ENCODE data around the gene SH2D7.

The SH2D7 gene

DNA sequence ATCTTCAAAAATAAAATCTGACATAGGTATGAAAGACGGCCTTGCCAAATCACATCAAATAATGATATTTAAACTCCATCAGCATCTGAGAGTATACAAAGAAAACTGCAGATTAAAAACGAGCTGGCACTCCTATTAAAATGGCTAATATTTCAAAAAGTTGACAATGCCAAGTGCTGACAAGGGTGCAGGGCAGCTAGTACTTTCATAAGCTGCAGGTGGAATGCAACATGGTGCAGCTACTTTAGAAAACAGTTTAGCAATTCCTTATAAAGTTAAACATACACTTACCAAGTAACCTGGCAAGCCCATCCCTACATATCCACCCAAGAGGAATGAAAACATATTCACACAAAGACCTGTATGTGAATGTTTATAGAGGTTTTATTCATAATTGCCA lies 37.8 kb upstream of the SH2D7 start:
- Histone ChIP-seq H3K36me3 (ENCODE audit: insufficient read depth, low read length) (no peaks in the 10 kb centered on the region), H2AFZ (ENCODE audit: low read depth, low read length) (no peak overlapping the region), H3K9me3 (ENCODE audit: low read length) (no peaks in the 10 kb centered on the region), H3K4me1 (ENCODE audit: insufficient read depth, low read length) (peaks cover 16% of the 10 kb centered on the region), H3K4me3 (ENCODE audit: low read length) (no peak overlapping the region), H3K27me3 (ENCODE audit: insufficient read depth, low read length) (no peaks in the 10 kb centered on the region)

DNA sequence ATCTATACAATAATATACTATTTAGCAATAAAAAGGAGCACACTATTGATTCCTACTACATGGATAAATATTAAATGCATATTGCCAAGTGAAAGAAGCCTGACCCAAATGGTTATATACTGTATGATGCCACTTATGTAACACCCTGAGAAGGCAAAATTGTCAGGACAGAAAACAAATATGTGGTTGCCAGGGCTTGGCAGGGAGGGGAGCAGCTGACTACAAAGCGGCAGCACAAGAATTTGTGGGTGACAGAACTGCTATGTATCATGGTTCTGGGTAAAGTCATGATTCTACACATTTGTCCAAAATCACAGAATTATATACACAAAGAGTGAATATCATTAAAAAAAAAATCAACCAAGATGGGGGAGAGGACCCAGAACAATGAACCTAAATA lies 37.4 kb upstream of the SH2D7 start:
- H3K4me3 ChIP-seq (ENCODE audit: low read length) = no peak overlapping the region
- H2AFZ ChIP-seq (ENCODE audit: low read depth, low read length) = no peak overlapping the region
- no peaks in the 10 kb centered on the region for H3K36me3 ChIP-seq (ENCODE audit: insufficient read depth, low read length)
- H3K4me1 ChIP-seq (ENCODE audit: insufficient read depth, low read length) = peaks cover 14% of the 10 kb centered on the region
- H3K27me3 ChIP-seq (ENCODE audit: insufficient read depth, low read length) = no peaks in the 10 kb centered on the region
- H3K9me3 ChIP-seq (ENCODE audit: low read length) = no peaks in the 10 kb centered on the region

- Histone ChIP-seq H2AFZ (ENCODE audit: low read depth, low read length) (no peak overlapping the region), H3K4me3 (ENCODE audit: low read length) (no peak overlapping the region), H3K27me3 (ENCODE audit: insufficient read depth, low read length) (no peaks in the 10 kb centered on the region), H3K36me3 (ENCODE audit: insufficient read depth, low read length) (no peaks in the 10 kb centered on the region), H3K9me3 (ENCODE audit: low read length) (no peaks in the 10 kb centered on the region), H3K4me1 (ENCODE audit: insufficient read depth, low read length) (peaks cover 2% of the 10 kb centered on the region)
Observed at GRCh38 chr15:78055919-78056713, 36.2 kb upstream of the SH2D7 start.

DNA sequence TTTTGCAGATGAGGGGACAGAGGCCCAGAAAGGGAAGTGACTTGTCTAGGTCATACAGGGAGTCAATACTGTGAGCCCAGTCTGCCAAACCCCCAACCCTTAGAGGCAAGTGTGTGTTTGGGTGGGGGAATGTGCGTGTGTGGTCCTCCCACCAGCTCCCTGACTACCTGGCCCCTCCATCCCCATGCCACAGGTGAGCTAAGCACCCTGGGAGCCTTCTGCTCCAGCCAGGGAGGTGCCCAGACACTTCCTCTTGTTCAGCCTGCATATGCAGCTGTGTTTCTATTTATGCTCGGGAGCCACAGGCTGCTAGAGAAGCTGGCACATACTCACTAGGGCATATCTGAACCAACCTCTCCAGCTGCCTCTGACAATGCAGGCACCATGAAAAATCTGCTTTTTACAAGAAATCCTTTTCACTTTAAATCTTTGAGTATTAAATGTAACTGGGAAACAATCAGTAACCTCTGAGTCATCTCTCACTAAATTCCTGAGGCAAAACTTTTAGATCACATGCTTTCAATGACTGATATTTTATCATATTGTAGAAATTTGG lies 35.6 kb upstream of the SH2D7 start:
- H2AFZ ChIP-seq (ENCODE audit: low read depth, low read length) = no peak overlapping the region
- no peaks in the 10 kb centered on the region for H3K9me3 ChIP-seq (ENCODE audit: low read length)
- H3K27me3 ChIP-seq (ENCODE audit: insufficient read depth, low read length) = no peaks in the 10 kb centered on the region
- no peak overlapping the region for H3K4me3 ChIP-seq (ENCODE audit: low read length)
- no peaks in the 10 kb centered on the region for H3K36me3 ChIP-seq (ENCODE audit: insufficient read depth, low read length)
- H3K4me1 ChIP-seq (ENCODE audit: insufficient read depth, low read length) = peaks cover 2% of the 10 kb centered on the region

GRCh38 chr15:78057803-78058202 lies 34.6 kb upstream of the SH2D7 start:
- Histone ChIP-seq H2AFZ (ENCODE audit: low read depth, low read length) (no peak overlapping the region), H3K9me3 (ENCODE audit: low read length) (no peaks in the 10 kb centered on the region), H3K27me3 (ENCODE audit: insufficient read depth, low read length) (no peaks in the 10 kb centered on the region), H3K36me3 (ENCODE audit: insufficient read depth, low read length) (no peaks in the 10 kb centered on the region), H3K4me1 (ENCODE audit: insufficient read depth, low read length) (peaks cover 8% of the 10 kb centered on the region), H3K4me3 (ENCODE audit: low read length) (no peak overlapping the region)

GRCh38 chr15:78058401-78058935 lies 33.9 kb upstream of the SH2D7 start:
- no peak overlapping the region for H3K4me3 ChIP-seq (ENCODE audit: low read length)
- no peak overlapping the region for H2AFZ ChIP-seq (ENCODE audit: low read depth, low read length)
- H3K4me1 ChIP-seq (ENCODE audit: insufficient read depth, low read length) = peaks cover 8% of the 10 kb centered on the region
- no peaks in the 10 kb centered on the region for H3K36me3 ChIP-seq (ENCODE audit: insufficient read depth, low read length)
- H3K27me3 ChIP-seq (ENCODE audit: insufficient read depth, low read length) = no peaks in the 10 kb centered on the region
- H3K9me3 ChIP-seq (ENCODE audit: low read length) = no peaks in the 10 kb centered on the region

GRCh38 chr15:78059110-78059839 lies 33.1 kb upstream of the SH2D7 start:
- Histone ChIP-seq H3K27me3 (ENCODE audit: insufficient read depth, low read length) (no peaks in the 10 kb centered on the region), H3K4me1 (ENCODE audit: insufficient read depth, low read length) (peaks cover 8% of the 10 kb centered on the region), H3K4me3 (ENCODE audit: low read length) (no peak overlapping the region), H3K9me3 (ENCODE audit: low read length) (no peaks in the 10 kb centered on the region), H2AFZ (ENCODE audit: low read depth, low read length) (no peak overlapping the region), H3K36me3 (ENCODE audit: insufficient read depth, low read length) (no peaks in the 10 kb centered on the region)

GRCh38 chr15:78060232-78060631 lies 32.1 kb upstream of the SH2D7 start:
- no peak overlapping the region for H2AFZ ChIP-seq (ENCODE audit: low read depth, low read length)
- H3K9me3 ChIP-seq (ENCODE audit: low read length) = no peaks in the 10 kb centered on the region
- no peaks in the 10 kb centered on the region for H3K36me3 ChIP-seq (ENCODE audit: insufficient read depth, low read length)
- no peaks in the 10 kb centered on the region for H3K27me3 ChIP-seq (ENCODE audit: insufficient read depth, low read length)
- no peak overlapping the region for H3K4me3 ChIP-seq (ENCODE audit: low read length)
- H3K4me1 ChIP-seq (ENCODE audit: insufficient read depth, low read length) = peaks cover 8% of the 10 kb centered on the region

- Histone ChIP-seq H3K27me3 (ENCODE audit: insufficient read depth, low read length) (no peaks in the 10 kb centered on the region), H3K9me3 (ENCODE audit: low read length) (no peaks in the 10 kb centered on the region), H3K4me1 (ENCODE audit: insufficient read depth, low read length) (peaks cover 15% of the 10 kb centered on the region), H2AFZ (ENCODE audit: low read depth, low read length) (peak overlapping the region; percentile 2), H3K4me3 (ENCODE audit: low read length) (peak overlapping the region; percentile 10), H3K36me3 (ENCODE audit: insufficient read depth, low read length) (no peaks in the 10 kb centered on the region)
Observed at GRCh38 chr15:78061963-78062427, 30.4 kb upstream of the SH2D7 start.

- Histone ChIP-seq H3K27me3 (ENCODE audit: insufficient read depth, low read length) (no peaks in the 10 kb centered on the region), H3K9me3 (ENCODE audit: low read length) (no peaks in the 10 kb centered on the region), H3K4me3 (ENCODE audit: low read length) (no peak overlapping the region), H2AFZ (ENCODE audit: low read depth, low read length) (no peak overlapping the region), H3K36me3 (ENCODE audit: insufficient read depth, low read length) (no peaks in the 10 kb centered on the region), H3K4me1 (ENCODE audit: insufficient read depth, low read length) (peaks cover 19% of the 10 kb centered on the region)
Observed at GRCh38 chr15:78063217-78063616, 29.1 kb upstream of the SH2D7 start.

DNA sequence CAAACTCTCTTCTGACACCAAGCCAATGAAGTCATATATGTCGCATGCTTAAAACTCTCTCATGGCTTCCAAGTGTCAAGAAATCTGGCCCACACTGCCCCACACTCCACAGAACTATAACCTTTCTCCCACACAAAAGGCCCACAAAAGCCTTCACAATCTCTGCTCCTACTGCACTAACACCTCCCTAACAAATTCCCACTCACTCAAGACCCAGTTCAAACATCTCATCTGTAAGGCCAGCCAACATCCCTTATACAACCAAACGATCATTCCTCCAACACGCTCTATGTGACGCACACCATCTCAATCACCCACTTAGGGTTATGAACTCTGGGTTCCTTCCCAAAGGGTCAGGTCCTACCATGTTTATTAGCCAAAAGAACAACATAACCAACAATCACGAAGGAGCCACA lies 28.4 kb upstream of the SH2D7 start:
- H3K4me1 ChIP-seq (ENCODE audit: insufficient read depth, low read length) = peaks cover 24% of the 10 kb centered on the region
- no peak overlapping the region for H2AFZ ChIP-seq (ENCODE audit: low read depth, low read length)
- H3K36me3 ChIP-seq (ENCODE audit: insufficient read depth, low read length) = no peaks in the 10 kb centered on the region
- no peaks in the 10 kb centered on the region for H3K9me3 ChIP-seq (ENCODE audit: low read length)
- H3K4me3 ChIP-seq (ENCODE audit: low read length) = no peak overlapping the region
- H3K27me3 ChIP-seq (ENCODE audit: insufficient read depth, low read length) = no peaks in the 10 kb centered on the region

- Histone ChIP-seq H3K9me3 (ENCODE audit: low read length) (no peaks in the 10 kb centered on the region), H2AFZ (ENCODE audit: low read depth, low read length) (no peak overlapping the region), H3K4me3 (ENCODE audit: low read length) (no peak overlapping the region), H3K36me3 (ENCODE audit: insufficient read depth, low read length) (no peaks in the 10 kb centered on the region), H3K4me1 (ENCODE audit: insufficient read depth, low read length) (peaks cover 24% of the 10 kb centered on the region), H3K27me3 (ENCODE audit: insufficient read depth, low read length) (no peaks in the 10 kb centered on the region)
Observed at GRCh38 chr15:78064544-78064943, 27.8 kb upstream of the SH2D7 start.

DNA sequence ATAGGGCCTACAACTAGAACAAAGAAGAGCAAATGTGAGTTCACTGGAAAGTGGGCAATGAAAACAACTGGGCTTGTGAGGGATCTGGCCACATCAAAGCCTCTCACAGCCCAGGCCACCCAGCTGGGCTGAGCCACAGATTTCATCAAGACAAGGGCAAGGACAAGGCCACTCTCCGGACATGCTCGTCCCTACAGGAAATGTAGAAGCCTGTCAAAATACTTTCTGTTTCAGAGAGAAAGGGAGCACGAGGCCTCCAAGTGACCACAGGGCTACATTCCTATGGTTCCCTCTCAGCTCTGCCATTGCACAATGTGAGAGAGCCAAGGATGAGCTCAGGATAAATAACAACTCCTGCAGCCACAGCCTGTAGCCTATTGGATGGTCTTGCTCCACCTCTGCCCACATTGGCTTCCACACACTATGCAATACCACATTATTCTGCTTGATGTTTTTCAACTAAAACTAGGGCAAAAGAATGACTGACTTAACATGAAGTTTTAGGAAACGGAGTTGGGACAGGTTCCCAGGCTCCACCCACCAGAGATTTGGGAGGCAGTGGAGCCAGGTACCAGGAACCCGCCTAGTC lies 27.0 kb upstream of the SH2D7 start:
- Histone ChIP-seq H3K27me3 (ENCODE audit: insufficient read depth, low read length) (no peaks in the 10 kb centered on the region), H3K9me3 (ENCODE audit: low read length) (no peaks in the 10 kb centered on the region), H3K4me3 (ENCODE audit: low read length) (no peak overlapping the region), H2AFZ (ENCODE audit: low read depth, low read length) (no peak overlapping the region), H3K4me1 (ENCODE audit: insufficient read depth, low read length) (peaks cover 24% of the 10 kb centered on the region), H3K36me3 (ENCODE audit: insufficient read depth, low read length) (no peaks in the 10 kb centered on the region)
